Mammary epithelial cell (primary cell): ENCODE measurements around the gene AMY1C.
"Not testable (repeated sequence)": the region's sequence is repeated elsewhere in the genome, so short reads cannot be mapped to it uniquely, and the experiment has no call there.

Experiments
- EZH2 ChIP-seq: IDR thresholded peaks from 2 replicates; pipeline ENCODE4 v1.6.1; 2012; ENCODE audit warnings: low read length, inconsistent platforms, borderline replicate concordance
- TF ChIP-seq, protein P1 (sequence below), 2 donors: IDR thresholded peaks in 1 of 2; conservative IDR thresholded peaks in 1 of 2; 2 replicates each; pipeline ENCODE4 v1.5.1; 2011 to 2012; ENCODE audit warnings: inconsistent platforms in 2 of 2, low read length in 2 of 2, mild to moderate bottlenecking in 2 of 2, control low read depth in 1 of 2, low read depth in 1 of 2; ENCODE audit not compliant: insufficient read depth in 1 of 2; ENCODE audit errors: extremely low read depth in 1 of 2

DNA sequence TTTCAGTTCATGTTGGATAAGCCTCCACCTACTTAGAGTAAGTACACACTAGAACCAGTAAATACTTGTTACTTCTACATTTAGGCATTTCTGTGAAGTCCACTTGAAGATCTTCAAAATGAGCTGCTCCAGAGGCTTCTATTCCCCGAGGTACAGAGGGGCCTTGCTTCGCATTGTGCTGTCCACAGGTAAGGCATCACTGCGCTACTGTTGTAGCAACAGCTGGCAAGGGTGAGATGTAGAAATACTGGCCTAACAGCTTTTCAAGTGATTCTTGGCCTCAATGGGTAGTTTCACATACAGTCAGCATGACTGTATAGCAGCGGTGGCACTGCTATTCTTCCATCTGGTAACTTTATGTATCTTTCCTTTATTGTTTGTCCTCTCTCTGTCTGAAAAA is 4.7 kb upstream of the AMY1C start:
- not testable (repeated sequence) for TF ChIP-seq EZH2
- TF ChIP-seq, protein P1, sequence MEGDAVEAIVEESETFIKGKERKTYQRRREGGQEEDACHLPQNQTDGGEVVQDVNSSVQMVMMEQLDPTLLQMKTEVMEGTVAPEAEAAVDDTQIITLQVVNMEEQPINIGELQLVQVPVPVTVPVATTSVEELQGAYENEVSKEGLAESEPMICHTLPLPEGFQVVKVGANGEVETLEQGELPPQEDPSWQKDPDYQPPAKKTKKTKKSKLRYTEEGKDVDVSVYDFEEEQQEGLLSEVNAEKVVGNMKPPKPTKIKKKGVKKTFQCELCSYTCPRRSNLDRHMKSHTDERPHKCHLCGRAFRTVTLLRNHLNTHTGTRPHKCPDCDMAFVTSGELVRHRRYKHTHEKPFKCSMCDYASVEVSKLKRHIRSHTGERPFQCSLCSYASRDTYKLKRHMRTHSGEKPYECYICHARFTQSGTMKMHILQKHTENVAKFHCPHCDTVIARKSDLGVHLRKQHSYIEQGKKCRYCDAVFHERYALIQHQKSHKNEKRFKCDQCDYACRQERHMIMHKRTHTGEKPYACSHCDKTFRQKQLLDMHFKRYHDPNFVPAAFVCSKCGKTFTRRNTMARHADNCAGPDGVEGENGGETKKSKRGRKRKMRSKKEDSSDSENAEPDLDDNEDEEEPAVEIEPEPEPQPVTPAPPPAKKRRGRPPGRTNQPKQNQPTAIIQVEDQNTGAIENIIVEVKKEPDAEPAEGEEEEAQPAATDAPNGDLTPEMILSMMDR (conservative IDR thresholded peaks at IDR 0.05 in 1 of 2, IDR thresholded peaks at IDR 0.05 in 1 of 2; ENCODE audit: extremely low read depth in 1 of 2, insufficient read depth in 1 of 2, low read depth in 1 of 2, low read length in 2 of 2) = not testable (repeated sequence)
